ENCODE data around the gene IFT25.

The IFT25 gene

GRCh38 chr1:53906121-53906520 lies 39.4 kb downstream of the IFT25 start:
- no peak for TF ChIP-seq TEAD4 (IDR thresholded peaks at IDR 0.05)

GRCh38 chr1:53905509-53905908 lies 40.0 kb downstream of the IFT25 start:
- TF ChIP-seq RAD21 (IDR thresholded peaks at IDR 0.05; ENCODE audit: low read depth) (no peak), EGR1 (IDR thresholded peaks at IDR 0.05) (no peak), YY1 (IDR thresholded peaks at IDR 0.05; ENCODE audit: low read depth) (no peak), CEBPB (IDR thresholded peaks at IDR 0.05) (no peak), CREB1 (IDR thresholded peaks at IDR 0.05; ENCODE audit: low read depth) (no peak), TCF12 (IDR thresholded peaks at IDR 0.05; ENCODE audit: low read depth) (no peak), REST (IDR thresholded peaks at IDR 0.05; ENCODE audit: low read depth) (no peak), TEAD4 (IDR thresholded peaks at IDR 0.05) (no peak), ZBTB7A (IDR thresholded peaks at IDR 0.05; ENCODE audit: low read depth) (no peak), FOXM1 (IDR thresholded peaks at IDR 0.05; ENCODE audit: borderline replicate concordance, low read depth) (no peak), EP300 (IDR thresholded peaks at IDR 0.05; ENCODE audit: borderline replicate concordance) (no peak), MAX (IDR thresholded peaks at IDR 0.05) (no peak), USF1 (IDR thresholded peaks at IDR 0.05) (no peak)

DNA sequence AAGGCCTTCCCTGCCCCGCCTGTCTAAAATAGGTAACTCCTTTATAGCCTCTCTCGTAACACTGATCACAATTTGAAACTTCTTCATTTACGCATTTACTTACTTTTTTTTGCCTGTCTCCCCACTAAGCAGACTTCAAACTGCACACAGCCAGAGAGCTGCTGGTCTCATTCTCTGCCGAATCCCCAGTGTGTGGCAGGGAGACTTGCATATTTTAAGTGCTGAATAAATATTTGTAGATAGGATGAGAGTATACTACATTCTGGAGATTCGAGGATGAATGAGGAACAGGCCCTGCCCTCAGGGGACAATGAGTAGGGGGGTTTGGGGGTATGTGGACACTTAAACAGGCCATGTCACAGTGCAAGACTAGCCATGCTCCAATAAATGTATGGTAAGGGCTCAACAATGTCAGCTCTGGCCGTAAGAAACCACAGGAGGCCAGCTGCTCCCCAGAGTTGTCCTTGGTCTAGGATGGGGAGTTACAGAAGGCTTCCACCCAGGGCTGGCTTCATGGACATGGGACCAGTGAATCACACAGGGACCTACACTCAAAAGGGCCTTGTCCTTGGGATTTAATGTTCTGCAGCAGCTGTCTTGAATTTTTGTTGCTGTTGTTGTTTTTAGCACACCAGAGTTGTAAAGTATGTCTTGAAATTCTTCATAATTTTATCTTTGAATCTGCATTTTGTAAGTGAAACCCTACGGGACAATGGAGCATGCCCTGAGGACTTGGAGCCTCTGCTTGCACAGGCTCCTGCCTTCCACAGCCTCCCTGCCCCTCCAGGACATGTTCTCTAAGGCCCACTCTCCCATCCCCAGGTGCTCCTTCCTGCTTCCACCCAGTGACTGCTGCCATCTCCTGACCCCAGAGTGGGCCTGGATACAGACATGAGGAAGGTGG lies 43.0 kb downstream of the IFT25 start:
- no peak for TF ChIP-seq REST (IDR thresholded peaks at IDR 0.05; ENCODE audit: low read depth)
- no peak for TF ChIP-seq NFIC (IDR thresholded peaks at IDR 0.05)
- no peak for TF ChIP-seq CREB1 (IDR thresholded peaks at IDR 0.05; ENCODE audit: low read depth)

DNA sequence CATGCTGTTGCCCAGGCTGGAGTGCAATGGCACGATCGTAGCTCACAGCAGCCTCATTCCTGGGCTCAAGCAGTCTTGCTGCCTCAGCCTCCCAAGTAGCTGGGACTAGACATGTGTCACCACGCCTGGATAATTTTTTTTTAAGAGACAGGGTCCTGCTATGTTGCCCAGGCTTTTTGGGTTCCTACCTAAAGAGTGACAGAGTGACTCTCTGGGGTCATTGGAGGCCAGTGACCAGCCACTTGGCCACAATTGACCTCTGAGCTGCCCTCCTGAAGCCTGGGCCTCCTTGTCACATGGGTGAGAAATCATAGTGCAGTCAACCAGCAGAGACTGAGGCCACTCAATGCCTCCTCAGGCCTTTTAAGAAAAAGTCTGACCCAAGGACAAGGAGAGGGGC lies 45.8 kb downstream of the IFT25 start:
- no peak for TF ChIP-seq YY1 (IDR thresholded peaks at IDR 0.05; ENCODE audit: low read depth)
- no peak for TF ChIP-seq ZBTB7A (IDR thresholded peaks at IDR 0.05; ENCODE audit: low read depth)
- TF ChIP-seq NFIC (IDR thresholded peaks at IDR 0.05) = no peak
- no peak for TF ChIP-seq MAX (IDR thresholded peaks at IDR 0.05)
- no peak for TF ChIP-seq USF1 (IDR thresholded peaks at IDR 0.05)
- no peak for TF ChIP-seq EGR1 (IDR thresholded peaks at IDR 0.05)

- TF ChIP-seq NFIC (IDR thresholded peaks at IDR 0.05) (peak; percentile 4; the same call in 1 of the 2 replicates), REST (IDR thresholded peaks at IDR 0.05; ENCODE audit: low read depth) (no peak)
Observed at GRCh38 chr1:53899206-53899628, 46.3 kb downstream of the IFT25 start.
